Stimulated activated CD4-positive, alpha-beta T cell treated with anti-CD3 and anti-CD28 coated beads, TNF-alpha, amount 100 ng/mL, for 48 hours (primary cell): Measurements from ENCODE around the gene RPRML.
"Not testable (repeated sequence)": the region's sequence is repeated elsewhere in the genome, so short reads cannot be mapped to it uniquely, and the experiment has no call there.

ENCODE experiments used
- DNase-seq, 3 donors: peaks; one replicate each; pipeline ENCODE4 v3.0.0-alpha.2; 2020; ENCODE audit warnings: low read depth in 3 of 3

RPRML gene

GRCh38 chr17:46976626-46977270 lies 2.3 kb downstream of the RPRML start:
- no peak for DNase-seq

GRCh38 chr17:46975287-46975686 lies 3.8 kb downstream of the RPRML start:
- DNase-seq: no peak

- DNase-seq: no peak
These were observed 5.0 kb downstream of the RPRML start for GRCh38 chr17:46974086-46974485.

GRCh38 chr17:46972346-46972745 lies 6.7 kb downstream of the RPRML start:
- DNase-seq: no peak

GRCh38 chr17:46971647-46972300 lies 7.3 kb downstream of the RPRML start:
- no peak for DNase-seq

GRCh38 chr17:46968896-46969295 lies 10.2 kb downstream of the RPRML start:
- no peak for DNase-seq

- no peak for DNase-seq
These were observed 10.7 kb downstream of the RPRML start for GRCh38 chr17:46968224-46968834.

- DNase-seq: no peak
These were observed 14.5 kb downstream of the RPRML start for GRCh38 chr17:46964315-46965265.

- no peak for DNase-seq
These were observed 15.5 kb downstream of the RPRML start for GRCh38 chr17:46963571-46963970.

GRCh38 chr17:46962374-46962790 lies 16.7 kb downstream of the RPRML start:
- DNase-seq: no peak

- DNase-seq: no peak
These were observed 18.9 kb downstream of the RPRML start for GRCh38 chr17:46960152-46960551.

GRCh38 chr17:46958041-46958591 lies 20.9 kb downstream of the RPRML start:
- DNase-seq: no peak

- not testable (repeated sequence) for DNase-seq
These were observed 25.9 kb downstream of the RPRML start for GRCh38 chr17:46953191-46953590.

- DNase-seq: no peak
These were observed 26.9 kb downstream of the RPRML start for GRCh38 chr17:46952115-46952514.

GRCh38 chr17:46951706-46952105 lies 27.3 kb downstream of the RPRML start:
- no peak for DNase-seq

- DNase-seq: no peak
These were observed 27.9 kb downstream of the RPRML start for GRCh38 chr17:46950997-46951621.

- no peak for DNase-seq
These were observed 28.6 kb downstream of the RPRML start for GRCh38 chr17:46950342-46950996.

- DNase-seq: no peak
These were observed 29.5 kb downstream of the RPRML start for GRCh38 chr17:46949291-46950174.

GRCh38 chr17:46948544-46948943 lies 30.5 kb downstream of the RPRML start:
- no peak for DNase-seq

- DNase-seq: no peak
These were observed 31.8 kb downstream of the RPRML start for GRCh38 chr17:46947216-46947615.
